ENCODE measurements around the gene RGL3. TPM values are rescaled to one million over a fixed set of nuclear protein-coding genes. Genes with fewer than 3 reads are reported as not detected.

RGL3 gene
- polyA plus RNA-seq, 4 donors, result 1.1 to 5.6 (median 1.5) TPM; not detected in 1

DNA sequence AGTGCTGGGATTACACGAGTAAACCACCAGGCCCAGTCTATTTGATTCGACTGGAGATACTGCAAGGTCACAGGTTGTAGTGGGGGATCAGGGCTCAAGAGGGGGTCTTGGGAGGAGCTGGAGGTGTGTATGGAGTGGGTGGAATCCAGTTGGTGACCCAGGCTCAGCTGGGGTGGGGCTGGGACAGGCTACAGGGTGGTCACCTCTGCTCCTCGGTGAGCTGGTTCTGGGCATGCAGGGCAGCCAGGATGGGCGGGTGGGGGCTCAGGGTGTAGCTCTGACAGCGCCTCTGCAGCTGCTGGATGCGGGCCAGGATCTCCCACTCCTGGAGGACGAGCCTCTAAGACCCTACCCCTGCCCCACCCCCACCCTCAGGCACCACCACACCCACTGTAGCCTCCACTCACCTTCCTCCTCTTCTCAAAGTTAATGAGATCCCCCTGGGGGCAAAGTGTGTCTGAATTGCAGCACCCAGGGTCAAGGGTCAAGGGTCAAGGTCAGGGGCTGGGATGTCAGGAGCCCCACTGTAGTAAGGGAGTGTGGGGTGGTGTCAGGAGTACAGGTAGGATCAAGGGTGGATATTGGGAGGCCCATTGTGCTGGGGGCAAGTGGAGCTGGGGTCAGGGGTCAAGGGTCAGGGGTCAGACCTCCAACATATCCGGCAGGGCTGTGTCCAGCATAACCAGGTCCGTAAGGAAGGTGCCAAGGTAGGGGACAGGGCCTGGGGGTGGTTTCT, 17.1 kb downstream of the RGL3 start:
- WGBS, 3 donors, result 67 to 84% (median 79%) methylated on average over 8 to 9 of the region's 9 CpGs

DNA sequence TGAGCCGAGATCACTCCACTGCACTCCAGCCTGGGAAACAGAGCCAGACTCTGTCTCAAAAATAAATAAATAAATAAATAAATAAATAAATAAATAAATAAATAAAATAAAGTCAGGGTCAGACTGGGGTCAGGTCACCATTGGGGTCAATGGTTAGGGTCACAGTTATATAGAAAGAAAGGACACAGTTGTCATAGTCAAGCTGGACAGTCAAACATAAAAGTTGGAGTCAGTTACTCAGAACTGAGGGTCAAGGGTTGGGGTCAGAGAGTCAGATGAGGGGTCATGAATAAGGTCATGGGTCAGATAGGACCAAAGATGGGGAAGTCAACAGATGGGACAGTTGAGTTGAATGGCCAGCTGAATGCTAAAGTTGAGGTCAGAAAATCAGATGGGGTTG, 18.3 kb downstream of the RGL3 start:
- 47 to 75% (median 63%) methylated on average over 1 of the region's 1 CpG for WGBS, 3 donors
- H3K4me1 ChIP-seq (ENCODE audit: control insufficient read depth in 3 of 3, insufficient read depth in 2 of 3, low read depth in 1 of 3, low read length in 2 of 3), result no peaks in the 10 kb centered on the region
- no peak for FAIRE-seq
- no peaks in the 10 kb centered on the region for H3K9me3 ChIP-seq (ENCODE audit: control insufficient read depth in 2 of 2, insufficient read depth in 1 of 2, low read depth in 1 of 2, low read length in 1 of 2)
- H3K27me3 ChIP-seq (ENCODE audit: control insufficient read depth in 3 of 3, insufficient read depth in 3 of 3, low read length in 3 of 3), result no peaks in the 10 kb centered on the region
- no peak overlapping the region for H3K27ac ChIP-seq (ENCODE audit: low read depth in 1 of 3, low read length in 2 of 3)
- H3K36me3 ChIP-seq (ENCODE audit: control insufficient read depth in 3 of 3, insufficient read depth in 2 of 3, low read depth in 1 of 3, low read length in 3 of 3), result no peaks in the 10 kb centered on the region
- no peak for DNase-seq
- no peak overlapping the region for H3K4me3 ChIP-seq (ENCODE audit: low read depth in 1 of 3, low read length in 3 of 3)

More for the DNA sequence above, 17.1 kb downstream of the RGL3 start:
- H3K4me3 ChIP-seq (ENCODE audit: low read depth in 1 of 3, low read length in 3 of 3), result no peak overlapping the region
- FAIRE-seq (no peak), DNase-seq (no peak)
- no peaks in the 10 kb centered on the region for H3K4me1 ChIP-seq (ENCODE audit: control insufficient read depth in 3 of 3, insufficient read depth in 2 of 3, low read depth in 1 of 3, low read length in 2 of 3)
- peaks cover 0 to 9% (median 4%) of the 10 kb centered on the region in 3 donors for H3K27me3 ChIP-seq (ENCODE audit: control insufficient read depth in 3 of 3, insufficient read depth in 3 of 3, low read length in 3 of 3)
- no peak overlapping the region for H3K27ac ChIP-seq (ENCODE audit: low read depth in 1 of 3, low read length in 2 of 3)
- H3K36me3 ChIP-seq (ENCODE audit: control insufficient read depth in 3 of 3, insufficient read depth in 2 of 3, low read depth in 1 of 3, low read length in 3 of 3), result no peaks in the 10 kb centered on the region
- H3K9me3 ChIP-seq (ENCODE audit: control insufficient read depth in 2 of 2, insufficient read depth in 1 of 2, low read depth in 1 of 2, low read length in 1 of 2), result no peaks in the 10 kb centered on the region

DNA sequence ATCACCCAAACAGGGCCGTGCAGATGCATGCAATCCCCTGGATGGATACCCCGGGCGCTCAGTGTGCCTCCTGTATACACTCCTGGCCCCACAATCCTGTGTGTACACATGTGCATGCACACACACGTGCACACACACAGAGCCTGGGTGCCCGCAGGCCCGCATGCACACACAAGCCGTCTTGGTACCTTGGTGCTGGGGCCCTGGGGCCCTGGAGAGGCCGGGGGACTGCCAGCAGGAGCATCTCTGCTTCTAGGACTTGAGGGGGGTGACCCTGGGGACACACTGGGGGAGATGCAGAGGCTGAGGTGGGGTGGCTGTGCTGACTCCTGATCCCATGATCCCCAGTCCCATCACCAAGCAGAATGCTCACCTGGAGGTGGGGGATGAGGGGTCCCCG, 19.4 kb downstream of the RGL3 start:
- no peak for DNase-seq
- Histone ChIP-seq H3K27me3 (ENCODE audit: control insufficient read depth in 3 of 3, insufficient read depth in 3 of 3, low read length in 3 of 3) (no peaks in the 10 kb centered on the region), H3K9me3 (ENCODE audit: control insufficient read depth in 2 of 2, insufficient read depth in 1 of 2, low read depth in 1 of 2, low read length in 1 of 2) (no peaks in the 10 kb centered on the region), H3K4me3 (ENCODE audit: low read depth in 1 of 3, low read length in 3 of 3) (no peak overlapping the region), H3K36me3 (ENCODE audit: control insufficient read depth in 3 of 3, insufficient read depth in 2 of 3, low read depth in 1 of 3, low read length in 3 of 3) (no peaks in the 10 kb centered on the region), H3K4me1 (ENCODE audit: control insufficient read depth in 3 of 3, insufficient read depth in 2 of 3, low read depth in 1 of 3, low read length in 2 of 3) (no peaks in the 10 kb centered on the region), H3K27ac (ENCODE audit: low read depth in 1 of 3, low read length in 2 of 3) (no peak overlapping the region)
- 87 to 90% (median 87%) methylated on average over 9 of the region's 9 CpGs for WGBS, 3 donors
- no peak for FAIRE-seq

DNA sequence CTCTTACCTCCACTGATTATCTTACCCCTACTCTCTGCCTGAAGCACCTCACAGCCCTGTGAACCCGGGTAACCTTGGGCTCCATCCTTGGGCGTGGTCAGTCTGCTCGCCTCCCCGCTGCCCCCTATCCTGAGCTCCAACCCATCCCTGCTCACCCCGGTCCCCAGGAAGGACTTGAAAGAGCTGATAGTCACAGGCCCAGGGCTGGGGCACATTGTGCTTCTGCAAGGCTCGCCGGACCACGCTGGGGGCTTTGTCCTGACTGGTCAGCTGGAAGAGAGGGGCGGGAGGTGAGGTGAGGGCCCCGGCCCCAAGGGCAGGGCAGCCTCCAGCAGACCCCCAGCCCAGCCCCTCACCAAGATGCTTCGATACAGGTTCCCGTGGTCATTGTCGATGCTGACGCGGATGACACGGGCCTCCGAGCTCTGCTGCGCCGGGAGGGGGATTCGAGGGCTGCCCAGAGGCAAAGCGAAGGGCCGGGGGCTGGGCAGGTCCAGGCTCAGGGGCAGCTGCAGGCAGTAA, 22.0 kb downstream of the RGL3 start:
- FAIRE-seq, result no peak
- no peak for DNase-seq
- Histone ChIP-seq H3K36me3 (ENCODE audit: control insufficient read depth in 3 of 3, insufficient read depth in 2 of 3, low read depth in 1 of 3, low read length in 3 of 3) (no peaks in the 10 kb centered on the region), H3K4me1 (ENCODE audit: control insufficient read depth in 3 of 3, insufficient read depth in 2 of 3, low read depth in 1 of 3, low read length in 2 of 3) (no peaks in the 10 kb centered on the region), H3K27ac (ENCODE audit: low read depth in 1 of 3, low read length in 2 of 3) (no peak overlapping the region), H3K27me3 (ENCODE audit: control insufficient read depth in 3 of 3, insufficient read depth in 3 of 3, low read length in 3 of 3) (no peaks in the 10 kb centered on the region), H3K4me3 (ENCODE audit: low read depth in 1 of 3, low read length in 3 of 3) (no peak overlapping the region), H3K9me3 (ENCODE audit: control insufficient read depth in 2 of 2, insufficient read depth in 1 of 2, low read depth in 1 of 2, low read length in 1 of 2) (no peaks in the 10 kb centered on the region)
- WGBS, 3 donors, result 87 to 89% (median 88%) methylated on average over 22 of the region's 22 CpGs

DNA sequence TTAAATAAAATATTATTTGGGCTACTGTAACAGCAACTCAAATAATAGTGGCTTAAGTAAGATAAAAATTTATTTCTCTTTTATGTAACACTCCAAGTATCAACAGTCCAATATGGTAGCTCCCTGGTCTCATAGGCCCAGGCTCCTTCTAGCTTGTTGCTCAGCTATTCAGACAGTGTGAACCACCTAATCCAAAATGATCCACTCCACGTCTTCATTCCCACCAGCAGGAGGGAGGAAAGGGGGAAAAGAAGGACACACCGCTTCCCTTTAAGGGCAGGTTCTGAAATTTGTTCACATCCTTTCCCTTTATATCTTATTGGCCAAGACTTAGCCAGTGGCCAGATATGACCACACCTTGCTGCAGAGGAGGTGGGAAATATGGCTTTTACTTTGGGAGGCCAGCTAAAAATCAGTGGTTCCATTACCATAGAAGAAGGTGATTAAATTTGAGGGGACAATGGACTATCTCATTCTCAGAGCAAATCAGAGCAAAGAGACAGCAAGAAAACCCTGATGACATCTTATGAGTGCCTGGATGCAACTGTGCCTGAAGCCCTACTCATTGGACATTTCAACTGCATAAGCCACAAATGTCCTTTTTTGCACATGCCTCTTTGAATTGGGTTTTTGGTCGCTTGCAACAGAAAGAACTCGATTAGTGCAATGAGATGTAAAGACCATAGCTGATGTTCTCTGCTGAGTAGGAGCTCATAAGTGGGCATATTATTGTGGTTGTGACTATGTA, 28.0 kb downstream of the RGL3 start:
- H3K4me1 ChIP-seq (ENCODE audit: control insufficient read depth in 3 of 3, insufficient read depth in 2 of 3, low read depth in 1 of 3, low read length in 2 of 3), result no peaks in the 10 kb centered on the region
- no peaks in the 10 kb centered on the region for H3K36me3 ChIP-seq (ENCODE audit: control insufficient read depth in 3 of 3, insufficient read depth in 2 of 3, low read depth in 1 of 3, low read length in 3 of 3)
- H3K27me3 ChIP-seq (ENCODE audit: control insufficient read depth in 3 of 3, insufficient read depth in 3 of 3, low read length in 3 of 3), result no peaks in the 10 kb centered on the region
- no peak overlapping the region for H3K4me3 ChIP-seq (ENCODE audit: low read depth in 1 of 3, low read length in 3 of 3)
- 73 to 80% (median 78%) methylated on average over 4 of the region's 4 CpGs for WGBS, 3 donors
- peaks cover 0 to 5% of the 10 kb centered on the region in 2 donors for H3K9me3 ChIP-seq (ENCODE audit: control insufficient read depth in 2 of 2, insufficient read depth in 1 of 2, low read depth in 1 of 2, low read length in 1 of 2)
- FAIRE-seq (no peak), DNase-seq (no peak)
- H3K27ac ChIP-seq (ENCODE audit: low read depth in 1 of 3, low read length in 2 of 3), result no peak overlapping the region

DNA sequence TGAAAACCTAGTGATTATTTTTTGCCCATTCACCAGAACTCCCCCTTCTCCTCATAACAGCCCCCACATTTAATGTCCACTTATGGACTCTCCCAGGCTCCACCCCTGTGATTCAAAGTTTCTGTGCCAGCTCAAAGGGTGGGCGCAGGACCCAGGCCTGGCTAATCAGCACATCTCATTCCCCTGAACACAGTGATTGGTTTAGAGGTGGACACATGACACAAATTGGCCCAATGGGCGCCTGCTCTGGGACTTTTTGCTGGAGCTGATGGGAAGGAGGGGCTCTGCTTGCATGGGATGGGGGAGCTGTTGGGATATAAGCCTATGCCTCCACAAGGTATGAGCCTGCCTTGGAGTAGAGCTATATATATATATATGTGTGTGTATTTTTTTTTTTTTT, 28.8 kb downstream of the RGL3 start:
- Histone ChIP-seq H3K4me1 (ENCODE audit: control insufficient read depth in 3 of 3, insufficient read depth in 2 of 3, low read depth in 1 of 3, low read length in 2 of 3) (no peaks in the 10 kb centered on the region), H3K4me3 (ENCODE audit: low read depth in 1 of 3, low read length in 3 of 3) (no peak overlapping the region), H3K27me3 (ENCODE audit: control insufficient read depth in 3 of 3, insufficient read depth in 3 of 3, low read length in 3 of 3) (no peaks in the 10 kb centered on the region), H3K36me3 (ENCODE audit: control insufficient read depth in 3 of 3, insufficient read depth in 2 of 3, low read depth in 1 of 3, low read length in 3 of 3) (no peaks in the 10 kb centered on the region), H3K27ac (ENCODE audit: low read depth in 1 of 3, low read length in 2 of 3) (no peak overlapping the region), H3K9me3 (ENCODE audit: control insufficient read depth in 2 of 2, insufficient read depth in 1 of 2, low read depth in 1 of 2, low read length in 1 of 2) (peaks cover 0 to 5% of the 10 kb centered on the region in 2 donors)
- DNase-seq (no peak), FAIRE-seq (no peak)
- WGBS, 3 donors, result 88 to 95% (median 90%) methylated on average over 2 of the region's 2 CpGs

DNA sequence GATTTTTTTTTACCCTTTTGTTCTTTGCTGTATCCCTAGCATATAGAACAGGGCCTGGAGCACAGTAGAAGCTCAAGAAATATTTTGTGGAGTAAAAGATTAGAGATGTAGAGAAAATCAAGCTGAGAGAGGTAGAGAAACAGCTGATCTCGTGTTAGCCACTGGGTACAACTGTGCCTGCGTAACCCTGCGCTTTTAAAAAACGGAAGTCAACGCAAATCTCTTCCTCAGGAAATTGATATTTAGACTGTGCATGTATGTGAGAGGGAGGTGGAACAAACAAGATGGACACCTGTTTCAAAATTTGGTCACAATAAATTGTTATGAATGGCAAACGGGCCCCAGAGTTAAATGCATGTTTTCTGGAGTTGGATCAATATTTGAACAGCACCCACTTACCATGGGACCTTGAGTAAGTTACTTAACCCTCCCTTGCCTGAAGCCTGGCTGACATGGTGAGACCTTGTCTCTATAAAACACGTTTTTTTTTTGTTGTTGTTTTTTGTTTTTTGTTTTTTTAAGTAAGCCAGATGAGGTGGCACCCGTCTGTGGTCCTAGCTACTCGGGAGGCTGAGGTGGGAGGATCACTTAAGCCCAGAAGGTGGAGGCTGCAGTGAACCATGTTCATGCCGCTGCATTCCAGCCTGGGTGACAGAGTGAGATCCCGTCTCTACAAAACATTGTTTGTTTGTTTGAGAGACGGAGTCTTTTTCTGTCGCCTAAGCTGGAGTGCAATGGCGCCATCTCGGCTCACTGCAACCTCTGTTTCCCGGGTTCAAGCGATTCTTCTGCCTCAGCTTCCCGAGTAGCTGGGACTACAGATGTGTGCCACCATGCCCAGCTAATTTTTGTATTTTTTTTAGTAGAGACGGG, 31.7 kb downstream of the RGL3 start:
- WGBS, 3 donors, result 69 to 72% (median 72%) methylated on average over 19 of the region's 19 CpGs
- Histone ChIP-seq H3K4me1 (ENCODE audit: control insufficient read depth in 3 of 3, insufficient read depth in 2 of 3, low read depth in 1 of 3, low read length in 2 of 3) (peaks cover 2 to 16% (median 4%) of the 10 kb centered on the region in 3 donors), H3K27me3 (ENCODE audit: control insufficient read depth in 3 of 3, insufficient read depth in 3 of 3, low read length in 3 of 3) (peaks cover 0 to 9% (median 6%) of the 10 kb centered on the region in 3 donors), H3K36me3 (ENCODE audit: control insufficient read depth in 3 of 3, insufficient read depth in 2 of 3, low read depth in 1 of 3, low read length in 3 of 3) (no peaks in the 10 kb centered on the region), H3K4me3 (ENCODE audit: low read depth in 1 of 3, low read length in 3 of 3) (no peak overlapping the region), H3K9me3 (ENCODE audit: control insufficient read depth in 2 of 2, insufficient read depth in 1 of 2, low read depth in 1 of 2, low read length in 1 of 2) (peaks cover 0 to 5% of the 10 kb centered on the region in 2 donors), H3K27ac (ENCODE audit: low read depth in 1 of 3, low read length in 2 of 3) (no peak overlapping the region)
- FAIRE-seq (no peak), DNase-seq (no peak)

DNA sequence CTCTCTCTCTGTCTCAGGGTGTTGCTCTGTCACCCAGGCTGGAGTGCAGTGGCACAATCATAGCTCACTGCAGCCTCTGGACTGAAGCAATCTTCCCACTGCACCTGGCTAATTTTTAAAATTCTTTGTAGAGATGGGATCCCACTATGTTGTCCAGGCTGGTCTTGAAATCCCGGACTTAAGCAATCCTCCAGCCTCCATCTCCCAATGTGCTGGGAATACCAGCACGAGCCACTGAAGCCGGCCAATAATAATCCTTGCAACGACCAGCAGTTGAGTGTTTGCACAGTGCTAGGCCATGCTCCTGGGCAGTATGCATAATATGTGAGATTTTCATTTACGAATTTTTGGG, 34.4 kb downstream of the RGL3 start:
- Histone ChIP-seq H3K4me1 (ENCODE audit: control insufficient read depth in 3 of 3, insufficient read depth in 2 of 3, low read depth in 1 of 3, low read length in 2 of 3) (peaks cover 2 to 27% (median 8%) of the 10 kb centered on the region in 3 donors), H3K9me3 (ENCODE audit: control insufficient read depth in 2 of 2, insufficient read depth in 1 of 2, low read depth in 1 of 2, low read length in 1 of 2) (no peaks in the 10 kb centered on the region), H3K27ac (ENCODE audit: low read depth in 1 of 3, low read length in 2 of 3) (no peak overlapping the region), H3K27me3 (ENCODE audit: control insufficient read depth in 3 of 3, insufficient read depth in 3 of 3, low read length in 3 of 3) (peaks cover 0 to 14% (median 6%) of the 10 kb centered on the region in 3 donors), H3K36me3 (ENCODE audit: control insufficient read depth in 3 of 3, insufficient read depth in 2 of 3, low read depth in 1 of 3, low read length in 3 of 3) (peaks cover 0 to 7% (median 0%) of the 10 kb centered on the region in 3 donors), H3K4me3 (ENCODE audit: low read depth in 1 of 3, low read length in 3 of 3) (no peak overlapping the region)
- WGBS, 3 donors, result 78 to 84% (median 81%) methylated on average over 5 of the region's 5 CpGs
- DNase-seq (no peak), FAIRE-seq (no peak)

Measured in small intestine (tissue), 7 donors.